Endothelial cell of umbilical vein (primary cell): ENCODE measurements around the gene LRRC52. TPM values are rescaled to one million over a fixed set of nuclear protein-coding genes. Genes with fewer than 3 reads are reported as not detected.

Source experiments
- BruUV-seq: library from RNA; stranded (reverse); fragments of 400-500 nt; replicated peaks from 2 replicates; lab custom pipeline; 2021; lab: Mats Ljungman, UMichigan
- CTCF ChIA-PET: fragments of 300-600, 350-600 bp; sonication (Branson Sonifier 250); formaldehyde crosslinking; loops from one replicate; lab custom pipeline; 2021; ENCODE audit warnings: antibody characterized with exemption, inconsistent platforms; lab: Charles Lee
- POLR2A ChIA-PET: fragments of 300-600, 350-600 bp; sonication (Branson Sonifier 250); formaldehyde crosslinking; loops from one replicate; lab custom pipeline; 2021; ENCODE audit warnings: antibody characterized with exemption, inconsistent platforms; lab: Charles Lee
- DNase-seq: peaks from one replicate; pipeline ENCODE4 v3.0.0-alpha.2; 2011; ENCODE audit warnings: low read depth, low spot score
- FAIRE-seq: peaks from 2 replicates; lab custom pipeline; 2011; peaks lifted over from hg19 to GRCh38; lab: Jason Lieb, UNC
- H2AFZ ChIP-seq: 2 replicates; pipeline ENCODE4 v1.6.0; 2012; ENCODE audit warnings: low read depth, low read length, control low read depth, inconsistent platforms
- H3K27ac ChIP-seq: 2 replicates; pipeline ENCODE4 v1.5.1; 2011; ENCODE audit warnings: low read depth, mild to moderate bottlenecking, control low read depth, low read length, moderate library complexity; ENCODE audit not compliant: insufficient read depth
- H3K27me3 ChIP-seq, 2 experiments: 2 replicates each; pipeline versions ENCODE4 v1.6.0 to v1.6.1; 2011; ENCODE audit warnings: low read length in 2 of 2, mixed read lengths in 1 of 2; ENCODE audit not compliant: control insufficient read depth in 2 of 2, insufficient read depth in 2 of 2
- H3K36me3 ChIP-seq, 2 experiments: 2 replicates in 1 of 2; 3 replicates in 1 of 2; pipeline ENCODE4 v1.5.1; 2011; ENCODE audit warnings: low read length in 2 of 2, mild to moderate bottlenecking in 1 of 2, moderate library complexity in 1 of 2; ENCODE audit not compliant: control insufficient read depth in 2 of 2, insufficient read depth in 2 of 2; ENCODE audit errors: extremely low read depth in 1 of 2
- H3K4me1 ChIP-seq: 3 replicates; pipeline ENCODE4 v1.5.1; 2011; ENCODE audit warnings: mild to moderate bottlenecking, low read length; ENCODE audit not compliant: control insufficient read depth, insufficient read depth; ENCODE audit errors: extremely low read depth
- H3K4me2 ChIP-seq: 2 replicates; pipeline ENCODE4 v1.6.1; 2011; ENCODE audit warnings: low read length, control low read depth, mixed read lengths; ENCODE audit not compliant: insufficient read depth
- H3K4me3 ChIP-seq, 3 experiments: fragments of 200-600 bp in 1 of 3; sonication (generic), shearing (Covaris generic) in 1 of 3; replicated peaks in 1 of 3; 2 replicates each; pipeline ENCODE4 v1.5.1; 2011 to 2016; ENCODE audit warnings: control low read depth in 3 of 3, low read length in 3 of 3, mild to moderate bottlenecking in 2 of 3, inconsistent platforms in 1 of 3, low read depth in 1 of 3, moderate library complexity in 1 of 3; ENCODE audit not compliant: insufficient read depth in 1 of 3
- H3K79me2 ChIP-seq: 2 replicates; pipeline ENCODE4 v1.6.0; 2012; ENCODE audit warnings: low read length, inconsistent platforms; ENCODE audit not compliant: control insufficient read depth, insufficient read depth
- H3K9ac ChIP-seq: replicated peaks from 2 replicates; pipeline ENCODE3; 2011; ENCODE audit warnings: low read length, control low read depth; ENCODE audit not compliant: insufficient read depth; ENCODE audit errors: extremely low read depth
- H3K9me1 ChIP-seq: replicated peaks from 3 replicates; pipeline ENCODE4 v1.6.0; 2011; ENCODE audit warnings: mild to moderate bottlenecking, low read length; ENCODE audit not compliant: control insufficient read depth, insufficient read depth; ENCODE audit errors: extremely low read depth
- H3K9me3 ChIP-seq: replicated peaks from 2 replicates; pipeline ENCODE4 v1.5.1; 2012; ENCODE audit warnings: low read length, inconsistent platforms; ENCODE audit not compliant: control insufficient read depth, insufficient read depth
- H4K20me1 ChIP-seq: replicated peaks from 2 replicates; pipeline ENCODE3; 2011; ENCODE audit warnings: mild to moderate bottlenecking, low read length; ENCODE audit not compliant: control insufficient read depth, insufficient read depth; ENCODE audit errors: extremely low read depth
- EZH2 ChIP-seq: IDR thresholded peaks from 2 replicates; pipeline ENCODE4 v1.6.1; 2012; ENCODE audit warnings: borderline replicate concordance, low read depth, mild to moderate bottlenecking, moderate library complexity, low read length, inconsistent platforms; ENCODE audit not compliant: severe bottlenecking
- FOS ChIP-seq: IDR thresholded peaks from 2 replicates; pipeline ENCODE4 v1.6.1; 2011; ENCODE audit warnings: mild to moderate bottlenecking, low read length, moderate library complexity, borderline replicate concordance; ENCODE audit not compliant: insufficient read depth
- GATA2 ChIP-seq: IDR thresholded peaks from 2 replicates; pipeline ENCODE4 v1.7.0; 2011; ENCODE audit warnings: low read depth, mild to moderate bottlenecking, moderate library complexity, mixed read lengths, low read length; ENCODE audit not compliant: insufficient read length, insufficient read depth
- JUN ChIP-seq: IDR thresholded peaks from 2 replicates; pipeline ENCODE4 v1.6.1; 2011; ENCODE audit warnings: borderline replicate concordance, low read depth; ENCODE audit not compliant: insufficient read length, insufficient read depth
- MYC ChIP-seq: IDR thresholded peaks from one replicate; pipeline ENCODE4 v1.6.1; 2011; ENCODE audit warnings: mild to moderate bottlenecking, low read depth, low read length
- POLR2A ChIP-seq: IDR thresholded peaks from 2 replicates; pipeline ENCODE4 v1.6.1; 2012; ENCODE audit warnings: low read depth, mild to moderate bottlenecking, control low read depth, low read length
- POLR2AphosphoS5 ChIP-seq: IDR thresholded peaks from 2 replicates; pipeline ENCODE4 v1.6.1; 2012; ENCODE audit warnings: low read depth, mild to moderate bottlenecking, control low read depth, low read length, moderate library complexity; ENCODE audit not compliant: insufficient read depth
- dilution Hi-C: fragments of 300-500 bp; cut with MboI; formaldehyde crosslinking; loops from one replicate; pipeline ENCODE4 v1.15.0; 2019; ENCODE audit warnings: low sequenced_read_pairs; ENCODE audit not compliant: extremely low pct_ligation_motif_present
- intact Hi-C: fragments of 100-400 bp; cut with micrococcal nuclease; formaldehyde crosslinking; loops from one replicate; pipeline ENCODE4 v1.10.0; 2022
- polyA plus RNA-seq, 4 experiments: library from polyadenylated mRNA; depleted of rRNA in 3 of 4; stranded (reverse) in 3 of 4; unstranded in 1 of 4; fragments of >200 nt; gene quantifications; 2 replicates each; pipeline versions ENCODE4 v1.2.1 to v1.2.3, GENCODE V29; 2011 to 2012; ENCODE audit warnings: missing spikeins in 1 of 4
- total RNA-seq: library from RNA; stranded (reverse); gene quantifications from 2 replicates; pipeline ENCODE4 v1.2.3, GENCODE V29; 2021
- TF ChIP-seq, protein P1 (sequence below), 2 donors: IDR thresholded peaks; 1 replicate in 1 of 2; 2 replicates in 1 of 2; pipeline ENCODE4 v1.5.1; 2011; ENCODE audit warnings: low read length in 2 of 2, mild to moderate bottlenecking in 2 of 2, moderate library complexity in 2 of 2, control low read depth in 1 of 2, inconsistent platforms in 1 of 2, low read depth in 1 of 2; ENCODE audit not compliant: insufficient read depth in 1 of 2; ENCODE audit errors: extremely low read depth in 1 of 2
- TF ChIP-seq, protein P2 (sequence below): IDR thresholded peaks from 2 replicates; pipeline ENCODE4 v1.6.1; 2011; ENCODE audit not compliant: insufficient read depth, insufficient read length

LRRC52 gene
- total and polyA plus RNA-seq, 2 donors (not counting 3 experiments of a cell fraction or from before 2014, with no cell fraction given): not detected

GRCh38 chr1:165560883-165561656 lies 17.3 kb downstream of the LRRC52 start:
- dilution Hi-C loops: no loop called here
- Histone ChIP-seq H3K9ac (no peak overlapping the region), H3K27ac (no peak overlapping the region), H3K9me1 (no peaks in the 10 kb centered on the region), H4K20me1 (no peaks in the 10 kb centered on the region), H3K36me3 (no peaks in the 10 kb centered on the region), H3K4me3 (no peak overlapping the region), H3K27me3 (no peaks in the 10 kb centered on the region), H3K9me3 (no peaks in the 10 kb centered on the region), H3K79me2 (no peaks in the 10 kb centered on the region), H3K4me2 (no peak overlapping the region), H2AFZ (no peak overlapping the region), H3K4me1 (no peaks in the 10 kb centered on the region)
- TF ChIP-seq EZH2: no peak
- intact Hi-C loops: no loop called here
- DNase-seq (no peak), FAIRE-seq (no peak)
- CTCF ChIA-PET: interaction anchor here (1.1 to 1.3 kb wide), 2 partner anchors 12 to 168 kb away, joined by 3 read pairs; no protein-coding TSS in a partner anchor
- no TSS peak for BruUV-seq
- POLR2A ChIA-PET: no interaction called here

- H2AFZ ChIP-seq: no peak overlapping the region
- no peak overlapping the region for H3K9ac ChIP-seq
- POLR2A ChIA-PET: no interaction called here
- H3K79me2 ChIP-seq: no peaks in the 10 kb centered on the region
- DNase-seq (no peak), FAIRE-seq (no peak)
- no peak for TF ChIP-seq POLR2AphosphoS5
- TF ChIP-seq JUN: no peak
- no peak for TF ChIP-seq FOS
- TF ChIP-seq, protein P1, sequence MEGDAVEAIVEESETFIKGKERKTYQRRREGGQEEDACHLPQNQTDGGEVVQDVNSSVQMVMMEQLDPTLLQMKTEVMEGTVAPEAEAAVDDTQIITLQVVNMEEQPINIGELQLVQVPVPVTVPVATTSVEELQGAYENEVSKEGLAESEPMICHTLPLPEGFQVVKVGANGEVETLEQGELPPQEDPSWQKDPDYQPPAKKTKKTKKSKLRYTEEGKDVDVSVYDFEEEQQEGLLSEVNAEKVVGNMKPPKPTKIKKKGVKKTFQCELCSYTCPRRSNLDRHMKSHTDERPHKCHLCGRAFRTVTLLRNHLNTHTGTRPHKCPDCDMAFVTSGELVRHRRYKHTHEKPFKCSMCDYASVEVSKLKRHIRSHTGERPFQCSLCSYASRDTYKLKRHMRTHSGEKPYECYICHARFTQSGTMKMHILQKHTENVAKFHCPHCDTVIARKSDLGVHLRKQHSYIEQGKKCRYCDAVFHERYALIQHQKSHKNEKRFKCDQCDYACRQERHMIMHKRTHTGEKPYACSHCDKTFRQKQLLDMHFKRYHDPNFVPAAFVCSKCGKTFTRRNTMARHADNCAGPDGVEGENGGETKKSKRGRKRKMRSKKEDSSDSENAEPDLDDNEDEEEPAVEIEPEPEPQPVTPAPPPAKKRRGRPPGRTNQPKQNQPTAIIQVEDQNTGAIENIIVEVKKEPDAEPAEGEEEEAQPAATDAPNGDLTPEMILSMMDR (IDR thresholded peaks at IDR 0.05; ENCODE audit: extremely low read depth in 1 of 2, insufficient read depth in 1 of 2, low read depth in 1 of 2, low read length in 2 of 2): no peak
- TF ChIP-seq, protein P2, sequence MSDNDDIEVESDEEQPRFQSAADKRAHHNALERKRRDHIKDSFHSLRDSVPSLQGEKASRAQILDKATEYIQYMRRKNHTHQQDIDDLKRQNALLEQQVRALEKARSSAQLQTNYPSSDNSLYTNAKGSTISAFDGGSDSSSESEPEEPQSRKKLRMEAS: no peak
- TF ChIP-seq MYC: no peak
- no peak for TF ChIP-seq EZH2
- no peak for TF ChIP-seq POLR2A
- no peak for TF ChIP-seq GATA2
- H3K4me2 ChIP-seq: no peak overlapping the region
- no peaks in the 10 kb centered on the region for H4K20me1 ChIP-seq
- dilution Hi-C loops: no loop called here
- no peaks in the 10 kb centered on the region for H3K27me3 ChIP-seq
- no peak overlapping the region for H3K27ac ChIP-seq
- no peaks in the 10 kb centered on the region for H3K9me1 ChIP-seq
- H3K4me3 ChIP-seq: no peak overlapping the region
- CTCF ChIA-PET: no interaction called here
- H3K36me3 ChIP-seq: no peaks in the 10 kb centered on the region
- BruUV-seq: no TSS peak
- intact Hi-C loops: no loop called here
- no peaks in the 10 kb centered on the region for H3K9me3 ChIP-seq
- H3K4me1 ChIP-seq: no peaks in the 10 kb centered on the region
Measured at GRCh38 chr1:165562571-165562970, 18.8 kb downstream of the LRRC52 start.
